Cardiac fibroblast (primary cell): ENCODE data around the gene RGL2.

ENCODE experiments used
- DNase-seq, 2 donors: peaks; one replicate each; pipeline versions ENCODE4 v3.0.0 to v3.0.0-alpha.2; 2010; ENCODE audit warnings: low read depth in 2 of 2
- H3K4me3 ChIP-seq, 2 donors: replicated peaks in 1 of 2; 1 replicate in 1 of 2; 2 replicates in 1 of 2; pipeline ENCODE4 v1.5.1; 2011; ENCODE audit warnings: low read depth in 2 of 2, low read length in 2 of 2, mild to moderate bottlenecking in 2 of 2, moderate library complexity in 1 of 2
- TF ChIP-seq, protein P1 (sequence below): IDR thresholded peaks from one replicate; pipeline ENCODE4 v1.5.1; 2011; ENCODE audit warnings: low read depth, mild to moderate bottlenecking, low read length, inconsistent platforms

RGL2 gene

DNA sequence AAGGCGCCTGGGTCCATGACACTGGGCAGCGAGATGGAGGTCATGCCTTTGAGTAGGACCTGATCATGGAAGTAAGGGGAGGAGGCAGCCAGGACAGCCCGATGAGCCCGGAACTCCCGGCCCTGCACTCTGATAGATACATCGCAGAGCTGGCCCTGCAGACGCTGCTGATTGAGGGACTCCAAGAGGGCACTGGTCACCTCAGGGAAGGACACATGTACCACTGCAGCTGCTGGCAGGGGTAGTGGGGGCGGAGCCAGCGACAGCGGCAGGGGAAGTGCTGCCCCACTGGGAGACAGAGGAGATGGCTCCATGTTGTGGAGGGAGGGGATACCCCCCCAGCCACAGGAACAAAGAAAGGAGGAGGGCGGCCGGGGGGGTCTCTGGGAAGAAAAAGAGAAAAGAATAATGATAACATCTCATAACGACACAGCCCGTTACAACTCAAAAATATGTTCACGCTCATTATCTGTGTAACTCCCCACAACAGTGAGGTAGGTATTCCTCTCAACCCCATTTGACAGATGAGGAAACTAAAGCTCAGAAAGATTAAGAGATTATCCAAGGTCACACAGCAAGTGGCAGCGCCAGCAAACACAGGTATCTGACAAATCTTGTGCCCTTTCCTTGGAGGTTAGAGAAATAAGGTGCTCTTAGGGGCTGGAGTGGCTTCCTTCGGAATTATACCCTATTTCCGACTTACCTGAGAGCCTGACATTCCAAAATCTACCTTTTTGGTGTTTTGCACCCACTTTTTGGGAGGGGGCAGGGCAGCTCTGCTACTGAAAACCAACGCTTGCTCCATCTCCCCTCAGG lies 18.1 kb upstream of the RGL2 start:
- DNase-seq, result no peak
- peak overlapping the region; percentile 55 to 63 for H3K4me3 ChIP-seq

DNA sequence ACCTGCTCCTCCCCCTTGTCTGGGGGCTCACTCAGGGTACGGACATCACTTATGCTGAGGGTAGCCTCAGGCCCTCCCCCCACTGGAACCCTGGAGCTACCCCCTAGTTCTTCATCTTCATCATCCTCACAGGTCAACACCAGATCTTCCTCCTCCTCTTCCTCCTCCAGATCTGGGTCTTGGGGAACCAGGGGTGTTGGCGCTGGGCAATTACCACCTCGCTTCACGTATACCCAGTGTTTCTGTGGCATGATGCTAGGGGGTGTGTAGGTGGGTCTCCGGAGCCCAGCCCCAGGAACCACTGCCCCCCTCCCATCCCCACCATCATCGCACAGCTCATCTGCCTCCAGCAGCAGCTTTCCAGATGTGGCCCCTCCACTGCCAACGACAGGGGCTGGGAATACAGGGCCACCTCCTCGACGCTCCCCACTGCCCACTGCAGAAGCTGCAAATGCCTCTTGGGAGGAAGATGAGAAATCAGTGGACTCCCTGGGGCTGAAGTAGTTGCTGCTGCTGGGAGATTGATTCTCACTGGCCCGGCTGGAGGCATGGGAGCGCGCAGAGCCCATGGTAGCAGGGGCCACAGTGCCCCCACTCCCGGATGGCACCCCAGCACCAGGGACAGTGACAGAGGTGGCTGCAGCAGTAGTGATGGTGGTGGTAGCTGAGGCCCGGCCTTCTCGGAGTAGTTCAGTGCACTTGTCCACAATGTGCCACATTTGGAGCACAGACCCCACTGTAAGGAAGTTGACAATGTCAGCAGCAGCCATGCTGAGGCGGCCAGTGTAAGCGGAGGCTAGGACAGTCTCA lies 17.3 kb upstream of the RGL2 start:
- TF ChIP-seq, protein P1, sequence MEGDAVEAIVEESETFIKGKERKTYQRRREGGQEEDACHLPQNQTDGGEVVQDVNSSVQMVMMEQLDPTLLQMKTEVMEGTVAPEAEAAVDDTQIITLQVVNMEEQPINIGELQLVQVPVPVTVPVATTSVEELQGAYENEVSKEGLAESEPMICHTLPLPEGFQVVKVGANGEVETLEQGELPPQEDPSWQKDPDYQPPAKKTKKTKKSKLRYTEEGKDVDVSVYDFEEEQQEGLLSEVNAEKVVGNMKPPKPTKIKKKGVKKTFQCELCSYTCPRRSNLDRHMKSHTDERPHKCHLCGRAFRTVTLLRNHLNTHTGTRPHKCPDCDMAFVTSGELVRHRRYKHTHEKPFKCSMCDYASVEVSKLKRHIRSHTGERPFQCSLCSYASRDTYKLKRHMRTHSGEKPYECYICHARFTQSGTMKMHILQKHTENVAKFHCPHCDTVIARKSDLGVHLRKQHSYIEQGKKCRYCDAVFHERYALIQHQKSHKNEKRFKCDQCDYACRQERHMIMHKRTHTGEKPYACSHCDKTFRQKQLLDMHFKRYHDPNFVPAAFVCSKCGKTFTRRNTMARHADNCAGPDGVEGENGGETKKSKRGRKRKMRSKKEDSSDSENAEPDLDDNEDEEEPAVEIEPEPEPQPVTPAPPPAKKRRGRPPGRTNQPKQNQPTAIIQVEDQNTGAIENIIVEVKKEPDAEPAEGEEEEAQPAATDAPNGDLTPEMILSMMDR, result no peak

More for the DNA sequence above, 18.1 kb upstream of the RGL2 start:
- TF ChIP-seq, protein P1, result no peak

DNA sequence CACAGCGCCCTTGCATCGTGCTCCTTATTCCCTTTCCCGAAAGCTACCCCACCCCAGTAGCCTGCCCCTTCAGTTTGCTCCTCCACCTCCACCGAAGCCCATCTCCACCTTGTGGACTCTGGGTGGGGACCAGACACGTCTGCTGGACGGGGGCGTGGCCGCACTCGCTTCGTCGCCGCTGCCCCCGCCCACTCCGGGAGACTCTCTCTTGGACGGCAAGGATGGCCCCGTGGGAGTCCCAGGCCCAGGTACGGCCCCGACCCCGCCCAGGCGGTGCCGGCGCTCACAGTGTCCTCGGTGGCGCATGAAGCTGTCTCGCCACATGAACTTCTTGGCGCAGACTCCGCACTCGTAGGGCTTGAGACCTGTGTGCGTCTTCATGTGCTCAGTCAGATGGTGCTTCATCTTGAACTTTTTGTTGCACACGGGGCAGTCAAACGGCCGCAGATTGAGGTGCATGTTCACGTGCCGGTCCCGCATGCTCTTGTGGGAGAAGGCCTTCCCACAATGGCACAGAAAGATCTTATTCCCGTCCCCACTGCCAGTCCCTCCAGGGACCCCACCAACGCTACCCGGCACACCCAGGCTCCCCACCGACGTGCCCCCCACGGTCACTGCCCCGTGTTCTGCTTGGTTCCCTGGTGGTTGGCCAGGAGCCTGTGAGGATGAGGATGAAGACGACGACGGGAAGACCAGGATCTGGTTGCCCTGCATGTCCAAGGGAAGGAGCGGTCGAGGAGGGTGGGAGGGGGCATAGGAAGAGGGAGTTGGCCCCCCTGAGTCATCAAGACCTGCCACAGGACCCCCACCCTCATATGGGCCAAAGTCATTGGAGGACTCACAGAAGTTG lies 16.4 kb upstream of the RGL2 start:
- peak; percentile 24 to 25 for DNase-seq
- TF ChIP-seq, protein P1, result no peak
- peak overlapping the region; percentile 84 to 89 for H3K4me3 ChIP-seq

More for the DNA sequence above, 17.3 kb upstream of the RGL2 start:
- H3K4me3 ChIP-seq, result no peak overlapping the region
- no peak for DNase-seq

DNA sequence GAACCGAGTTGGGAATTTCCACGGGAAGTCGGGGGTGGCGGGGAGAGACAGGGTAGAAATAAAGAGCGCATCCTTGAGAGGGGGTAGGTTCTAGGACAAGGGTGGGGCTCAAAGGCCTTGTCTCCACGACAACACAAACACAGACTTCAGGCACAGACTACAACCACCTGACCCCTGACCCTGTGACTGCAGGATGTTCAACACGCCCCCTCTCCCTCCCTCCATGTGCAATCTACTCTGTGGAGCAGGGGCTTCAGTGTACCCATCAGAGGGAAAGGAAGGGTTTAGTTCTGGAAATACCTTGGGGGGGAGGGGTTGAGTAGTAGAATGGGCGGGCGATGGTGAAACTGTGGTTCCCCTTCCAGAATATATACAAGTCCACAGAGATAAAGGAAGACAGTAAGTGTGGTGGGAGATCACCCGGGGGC lies 15.8 kb upstream of the RGL2 start:
- DNase-seq, result peak; percentile 87 to 89
- peak overlapping the region; percentile 84 to 89 for H3K4me3 ChIP-seq
- TF ChIP-seq, protein P1, result no peak

DNA sequence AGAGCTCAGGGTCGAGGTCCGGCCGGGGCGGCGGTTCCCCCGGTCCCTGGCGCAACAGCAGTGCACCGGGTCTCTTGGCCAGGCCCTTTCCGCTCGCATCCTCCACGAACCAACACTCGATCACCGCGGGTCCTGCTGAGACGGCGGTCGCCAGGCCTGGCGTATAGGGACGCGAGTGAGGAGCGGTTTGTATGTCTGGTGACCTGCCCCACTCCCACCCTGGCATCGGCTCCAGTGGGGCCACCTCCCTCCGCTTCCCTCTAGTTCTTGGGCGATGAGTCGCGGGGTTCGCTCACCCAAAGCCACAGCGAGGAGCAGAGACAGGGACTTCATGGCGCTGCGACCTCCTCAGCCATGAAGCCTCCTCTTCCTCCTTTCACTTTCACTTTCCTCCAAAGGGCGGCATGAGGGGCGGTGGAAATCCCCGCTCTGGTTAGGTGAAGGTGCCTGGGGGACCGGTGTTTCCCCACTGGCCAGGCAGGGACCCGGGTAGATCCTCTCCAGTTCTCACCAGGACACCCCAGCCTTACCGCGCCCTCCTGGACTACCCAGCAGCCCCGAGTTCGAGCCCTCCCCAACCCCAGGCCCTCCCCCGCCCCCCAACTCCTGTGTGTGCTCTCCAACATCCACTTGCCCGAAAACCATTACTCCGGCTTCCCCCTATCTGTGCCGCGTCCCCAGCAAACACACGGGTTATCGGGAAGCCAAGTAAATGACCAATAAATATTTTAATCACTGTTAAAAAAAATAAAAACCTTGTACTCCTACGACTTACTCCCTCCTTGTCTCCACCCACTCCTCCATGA lies 15.2 kb upstream of the RGL2 start, which contains the start of gene TAPBP:
TAPBP (minus strand) TSS at position 370 of the 806 bp plus-strand sequence; CDS start at position 333, 37 bp downstream.
- peak; percentile 61 to 72 for DNase-seq
- TF ChIP-seq, protein P1, result no peak
- peak within 1 kb of the TSS; percentile 84 to 89 for H3K4me3 ChIP-seq
